Stimulated activated CD8-positive, alpha-beta memory T cell treated with anti-CD3 and anti-CD28 coated beads, Interleukin-15, amount 100 ng/mL, for 48 hours (primary cell): Measurements from ENCODE around the gene COG7.
"Not testable (repeated sequence)": the region's sequence is repeated elsewhere in the genome, so short reads cannot be mapped to it uniquely, and the experiment has no call there.

Source experiments
- DNase-seq, 2 donors: peaks; one replicate each; pipeline ENCODE4 v3.0.0-alpha.2; 2020; ENCODE audit warnings: low read depth in 2 of 2

The COG7 gene

DNA sequence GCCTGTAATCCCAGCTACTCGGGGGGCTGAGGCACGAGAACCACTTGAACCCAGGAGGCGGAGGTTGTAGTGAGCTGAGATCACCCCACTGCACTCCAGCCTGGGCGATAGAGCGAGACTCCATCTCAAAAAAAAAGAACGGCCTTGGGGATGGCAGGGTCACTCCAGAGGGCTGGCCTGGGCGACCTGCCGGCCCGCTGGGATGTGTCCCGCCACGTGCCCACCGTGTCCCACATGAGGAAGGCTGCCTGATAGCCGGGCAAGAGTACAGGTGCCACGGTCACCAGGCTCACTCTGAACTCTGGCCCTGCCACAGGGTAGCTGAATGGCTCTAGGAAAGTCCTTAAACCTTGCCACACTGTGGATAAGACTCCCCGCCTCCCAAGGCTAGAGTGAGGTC is 67.5 kb downstream of the COG7 start:
- DNase-seq: no peak

DNA sequence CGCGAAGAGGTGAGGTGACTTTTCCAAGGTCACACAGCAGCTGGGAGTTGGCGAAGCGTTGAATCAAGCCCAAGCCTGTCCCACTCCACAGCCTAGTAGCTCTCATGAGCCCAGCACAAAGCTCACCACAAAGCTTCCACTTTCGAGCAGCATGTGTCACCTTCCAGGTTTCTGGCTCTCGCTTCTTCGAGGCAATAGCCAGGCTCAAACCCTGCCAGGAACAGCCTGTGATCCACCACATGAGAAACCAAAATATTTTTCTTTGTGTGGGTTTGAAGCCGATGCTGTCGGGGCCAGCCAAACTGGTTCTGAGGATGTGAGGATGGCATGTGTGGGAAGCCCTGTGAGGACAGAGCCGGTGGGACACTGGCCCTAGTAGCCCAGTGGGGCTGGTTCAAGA is 68.1 kb downstream of the COG7 start:
- no peak for DNase-seq

- DNase-seq: no peak
Observed at GRCh38 chr16:23383881-23384280, 69.1 kb downstream of the COG7 start.

DNA sequence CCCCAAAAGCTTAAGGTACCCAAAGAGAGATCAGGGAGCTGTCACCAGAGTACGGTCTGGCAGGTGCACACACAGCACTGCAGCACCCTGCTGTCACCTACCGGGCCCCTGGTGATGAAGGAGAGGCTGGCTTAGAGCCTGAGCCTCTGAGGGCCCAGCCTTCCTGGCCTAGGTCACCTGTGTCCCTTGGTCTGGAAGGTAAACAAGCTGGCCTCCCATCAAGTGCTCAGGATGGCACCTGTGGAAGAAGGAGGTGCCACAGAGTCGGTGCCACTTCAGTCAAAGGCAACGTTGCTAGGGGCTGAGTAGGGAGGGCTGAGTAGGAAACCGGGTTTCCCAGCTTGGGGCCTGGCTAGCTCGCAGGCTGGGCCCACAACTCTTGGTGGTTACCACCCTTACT is 70.7 kb downstream of the COG7 start:
- DNase-seq: no peak

DNA sequence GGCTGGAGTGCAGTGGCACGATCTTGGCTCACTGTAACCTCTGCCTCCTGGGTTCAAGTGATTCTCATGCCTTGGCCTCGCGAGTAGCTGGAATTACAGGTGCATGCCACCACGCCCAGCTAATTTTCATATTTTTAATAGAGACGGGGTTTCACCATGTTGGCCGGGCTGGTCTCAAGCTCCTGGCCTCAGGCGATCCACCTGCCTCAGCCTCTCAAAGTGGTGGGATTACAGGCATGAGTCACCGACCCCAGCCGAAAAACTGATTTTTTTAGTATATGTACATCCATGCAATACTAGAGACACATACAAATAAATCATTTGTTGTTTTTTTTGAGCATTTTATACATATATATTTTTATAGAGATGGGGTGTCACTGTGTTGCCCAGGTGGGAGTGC is 71.3 kb downstream of the COG7 start:
- not testable (repeated sequence) for DNase-seq

- DNase-seq: no peak
Observed at GRCh38 chr16:23380501-23380951, 72.5 kb downstream of the COG7 start.

- no peak for DNase-seq
Observed at GRCh38 chr16:23379707-23380106, 73.3 kb downstream of the COG7 start.

DNA sequence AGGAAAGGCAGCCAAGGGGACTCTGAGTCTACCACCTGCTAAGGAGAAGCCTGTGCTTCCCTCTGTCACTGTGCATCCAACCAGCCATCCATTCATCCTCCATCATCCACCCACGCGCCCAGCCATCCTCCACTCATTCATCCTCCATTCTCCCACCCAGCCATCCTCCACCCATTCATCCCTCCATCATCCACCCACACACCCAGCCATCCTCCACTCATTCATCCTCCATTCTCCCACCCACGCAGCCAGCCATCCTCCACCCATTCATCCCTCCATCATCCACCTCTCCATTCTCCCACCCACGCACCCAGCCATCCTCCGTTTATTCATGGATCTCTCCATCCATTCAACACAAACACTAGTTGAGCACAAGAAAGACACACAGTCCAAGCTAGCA is 74.1 kb downstream of the COG7 start:
- DNase-seq: no peak

- no peak for DNase-seq
Observed at GRCh38 chr16:23378256-23378655, 74.7 kb downstream of the COG7 start.

GRCh38 chr16:23377071-23377931 is 75.7 kb downstream of the COG7 start:
- no peak for DNase-seq

GRCh38 chr16:23375643-23376042 is 77.3 kb downstream of the COG7 start:
- no peak for DNase-seq

- no peak for DNase-seq
Observed at GRCh38 chr16:23374721-23375510, 78.1 kb downstream of the COG7 start.

DNA sequence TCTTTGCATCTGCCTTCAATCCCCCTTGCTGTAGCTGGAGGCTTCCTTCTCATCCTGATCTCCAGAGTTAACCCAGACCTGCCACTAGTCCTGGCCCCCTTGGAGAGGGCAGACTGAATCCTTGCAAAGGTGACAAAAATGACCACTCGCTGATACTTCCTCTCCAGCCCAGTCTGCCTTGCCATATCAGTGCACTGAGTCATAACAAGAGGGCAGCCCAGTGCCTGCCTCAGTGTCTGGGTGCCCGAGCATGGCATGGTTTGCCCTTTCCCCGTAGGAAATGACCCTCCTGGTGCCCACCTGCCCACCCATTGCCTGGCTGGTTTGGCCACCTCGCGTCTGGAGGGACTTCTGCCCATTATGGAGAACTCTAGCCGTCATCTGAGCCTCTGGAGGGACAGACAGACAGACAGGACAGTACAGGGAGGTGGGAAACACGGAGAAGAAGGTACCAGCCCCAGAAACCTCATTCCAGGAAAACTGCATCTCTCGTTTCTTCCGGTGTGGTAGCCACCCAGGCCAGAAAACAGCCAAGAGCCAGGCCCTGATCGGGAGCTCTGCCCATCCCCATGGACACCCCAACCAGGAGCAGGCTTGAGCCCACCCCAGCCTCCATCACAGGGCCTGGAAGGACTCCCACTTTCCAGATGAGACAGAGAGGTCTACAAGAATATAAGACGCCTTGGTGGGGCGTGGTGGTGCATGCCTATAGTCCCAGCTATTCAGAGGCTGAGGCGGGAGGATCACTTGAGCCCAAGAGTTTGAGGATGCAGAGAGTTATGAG is 79.4 kb downstream of the COG7 start:
- DNase-seq: no peak

DNA sequence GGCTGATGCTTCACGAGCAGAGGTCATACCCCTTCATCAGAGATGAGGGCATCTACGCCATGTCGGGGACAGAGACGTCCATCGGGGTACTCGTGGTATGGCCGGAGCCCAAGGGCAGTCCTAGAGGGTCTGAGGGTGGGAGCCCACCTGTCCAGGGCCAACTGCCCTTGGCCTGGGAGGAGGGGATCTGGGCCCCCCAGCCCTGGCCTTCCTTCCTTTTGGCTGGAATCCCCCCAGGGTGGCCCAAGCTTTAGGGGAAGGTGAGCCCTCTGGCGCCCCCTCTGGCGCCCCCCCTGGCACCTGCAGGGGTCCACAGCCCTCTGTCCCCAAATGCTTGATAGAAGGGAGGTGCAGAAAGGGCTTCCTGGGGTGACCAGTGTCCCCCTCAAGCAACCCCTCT is 81.6 kb downstream of the COG7 start:
- DNase-seq: no peak

- no peak for DNase-seq
Observed at GRCh38 chr16:23369416-23369815, 83.6 kb downstream of the COG7 start.

DNA sequence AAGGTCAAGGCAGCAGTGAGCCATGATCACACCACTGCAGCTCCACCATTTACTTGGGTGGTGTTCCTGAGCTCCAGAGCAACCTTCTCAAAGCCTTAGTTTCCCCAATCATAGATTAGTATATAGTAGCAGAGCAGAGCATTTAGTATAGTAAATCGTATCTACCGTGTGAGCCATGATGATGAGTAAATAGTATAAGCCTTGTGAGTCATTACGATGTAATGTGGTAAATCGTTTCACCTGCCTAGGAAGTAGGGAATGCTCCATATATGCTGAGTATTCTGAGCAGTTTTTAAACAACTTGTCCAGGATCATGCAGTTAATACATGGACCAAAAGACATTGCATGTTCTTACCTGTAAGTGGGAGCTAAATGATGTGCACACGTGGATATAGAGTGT is 84.5 kb downstream of the COG7 start:
- no peak for DNase-seq

GRCh38 chr16:23367988-23368387 is 85.0 kb downstream of the COG7 start:
- no peak for DNase-seq

DNA sequence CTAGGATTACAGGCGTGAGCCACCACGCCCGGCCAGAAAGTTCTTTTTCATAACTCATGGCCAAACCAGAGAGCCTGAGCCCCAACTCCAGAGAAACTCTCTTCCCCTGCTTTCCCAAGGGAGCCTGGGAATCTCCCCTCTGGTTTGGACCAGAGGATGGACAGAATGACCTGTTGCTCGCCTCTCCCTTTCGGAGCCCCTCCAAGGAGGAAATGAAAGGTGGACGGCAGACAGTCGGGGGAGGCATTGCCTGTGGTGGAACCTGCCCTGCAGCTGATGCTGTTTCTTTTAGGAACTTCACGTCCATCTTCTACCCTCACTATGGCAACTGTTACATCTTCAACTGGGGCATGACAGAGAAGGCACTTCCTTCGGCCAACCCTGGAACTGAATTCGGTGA is 85.4 kb downstream of the COG7 start:
- no peak for DNase-seq

DNA sequence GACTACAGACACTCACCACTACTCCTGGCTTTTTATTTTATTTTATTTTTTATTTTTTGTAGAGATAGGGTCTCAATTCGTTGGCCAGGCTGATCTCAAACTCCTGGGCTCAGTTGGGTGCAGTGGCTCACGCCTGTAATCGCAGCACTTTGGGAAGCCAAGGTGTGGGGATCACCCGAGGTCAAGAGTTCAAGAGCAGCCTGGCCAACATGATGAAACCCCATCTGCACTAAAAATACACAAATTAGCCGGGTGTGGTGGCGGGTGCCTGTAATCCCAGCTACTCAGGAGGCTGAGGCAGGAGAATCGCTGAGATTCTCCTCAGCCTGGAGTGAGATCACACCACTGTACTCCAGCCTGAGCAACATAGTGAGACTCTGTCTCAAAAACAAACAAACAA is 86.6 kb downstream of the COG7 start:
- not testable (repeated sequence) for DNase-seq

- DNase-seq: no peak
Observed at GRCh38 chr16:23365602-23366240, 87.3 kb downstream of the COG7 start.

DNA sequence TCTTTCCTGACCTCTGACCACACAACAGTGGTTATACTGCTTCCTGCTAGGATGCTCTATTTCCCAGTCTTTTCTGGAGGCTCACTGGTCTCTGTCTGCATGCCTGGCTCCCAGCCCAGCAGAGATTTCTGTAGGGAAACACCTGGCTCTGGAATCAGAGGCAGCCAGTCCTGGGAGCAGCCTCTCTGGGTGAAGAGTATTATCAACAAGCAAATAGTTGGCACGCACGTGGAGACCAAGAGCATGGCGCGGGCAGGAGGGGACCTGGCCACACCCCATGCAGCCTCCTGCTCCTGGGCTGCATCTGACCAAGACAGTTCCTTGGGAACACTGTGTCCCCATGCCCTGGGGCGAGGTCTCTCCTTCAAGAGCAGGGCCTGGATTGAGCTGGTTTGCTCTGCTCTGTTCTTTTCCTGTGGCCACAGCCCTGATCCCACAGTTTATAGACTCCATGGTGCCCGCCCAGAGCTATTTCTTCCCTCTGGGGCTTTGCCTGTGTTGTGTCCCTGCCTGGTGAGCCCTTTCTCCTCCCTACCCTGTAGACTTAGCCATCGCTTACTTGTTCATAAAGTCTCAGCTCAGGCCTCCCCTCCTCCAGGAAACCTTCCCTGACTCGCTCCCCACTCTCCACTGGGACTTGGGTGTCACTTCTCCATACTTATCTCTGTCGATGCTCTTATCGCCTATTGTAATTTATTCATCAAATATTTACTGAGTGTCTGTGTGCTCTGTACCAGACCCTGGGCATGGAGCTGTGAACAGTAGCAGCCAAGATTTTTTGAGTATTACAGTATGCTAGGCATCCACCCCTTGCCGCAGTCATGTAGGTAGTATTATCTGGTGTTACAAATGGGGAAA is 90.3 kb downstream of the COG7 start:
- no peak for DNase-seq
